MM.1S (cell line): Measurements from ENCODE around the gene NLE1.

Source experiments
- DNase-seq: peaks from one replicate; pipeline ENCODE4 v3.0.0-alpha.2; 2015
- H2AFZ ChIP-seq: fragments of 300-600 bp; sonication (generic); 2 replicates; pipeline ENCODE4 v1.6.0; 2016; ENCODE audit warnings: antibody characterized with exemption, low read length
- H3F3A ChIP-seq: fragments of 300-600 bp; sonication (generic); 2 replicates; pipeline ENCODE4 v1.6.1; 2016; ENCODE audit warnings: mild to moderate bottlenecking, antibody characterized with exemption, low read length, moderate library complexity, mixed read lengths; ENCODE audit not compliant: insufficient read depth
- H3K27ac ChIP-seq: fragments of 300-600 bp; sonication (generic); 2 replicates; pipeline ENCODE4 v1.5.1; 2016; ENCODE audit warnings: mild to moderate bottlenecking, low read length
- H3K27me3 ChIP-seq: fragments of 300-600 bp; sonication (generic); replicated peaks from 2 replicates; pipeline ENCODE4 v1.6.0; 2016; ENCODE audit warnings: low read length; ENCODE audit not compliant: insufficient read depth
- H3K36me3 ChIP-seq: fragments of 300-600 bp; sonication (generic); replicated peaks from 2 replicates; pipeline ENCODE4 v1.6.1; 2016; ENCODE audit warnings: mild to moderate bottlenecking, low read length, mixed read lengths; ENCODE audit not compliant: insufficient read depth
- H3K4me1 ChIP-seq: fragments of 300-600 bp; sonication (generic); 2 replicates; pipeline ENCODE4 v1.6.1; 2016; ENCODE audit warnings: low read length, mixed read lengths
- H3K4me2 ChIP-seq: fragments of 300-600 bp; sonication (generic); 2 replicates; pipeline ENCODE4 v1.6.0; 2016; ENCODE audit warnings: low read depth, low read length
- H3K4me3 ChIP-seq: fragments of 300-600 bp; sonication (generic); 2 replicates; pipeline ENCODE4 v1.5.1; 2016; ENCODE audit warnings: low read length, mixed read lengths
- H3K79me2 ChIP-seq: fragments of 300-600 bp; sonication (generic); 2 replicates; pipeline ENCODE4 v1.6.1; 2016; ENCODE audit warnings: mixed run types, low read length, mixed read lengths
- H3K9ac ChIP-seq: fragments of 300-600 bp; sonication (generic); 2 replicates; pipeline ENCODE4 v1.6.1; 2016; ENCODE audit warnings: low read length, mixed read lengths
- H3K9me2 ChIP-seq: fragments of 300-600 bp; sonication (generic); replicated peaks from 2 replicates; pipeline ENCODE4 v1.6.1; 2016; ENCODE audit warnings: mild to moderate bottlenecking, low read length, mixed read lengths; ENCODE audit not compliant: insufficient read depth
- H3K9me3 ChIP-seq: fragments of 300-600 bp; sonication (generic); replicated peaks from 2 replicates; pipeline ENCODE4 v1.6.1; 2016; ENCODE audit warnings: mild to moderate bottlenecking, low read length, mixed read lengths; ENCODE audit not compliant: insufficient read depth
- H4K20me1 ChIP-seq: fragments of 300-600 bp; sonication (generic); 2 replicates; pipeline ENCODE4 v1.6.1; 2016; ENCODE audit warnings: mild to moderate bottlenecking, low read length, moderate library complexity, mixed read lengths; ENCODE audit not compliant: insufficient read depth
- CTCF ChIP-seq: fragments of 300-600 bp; sonication (generic); IDR thresholded peaks from 2 replicates; pipeline ENCODE4 v1.5.1; 2016; ENCODE audit warnings: antibody characterized with exemption, low read length, mixed read lengths
- EZH2 ChIP-seq: fragments of 300-600 bp; sonication (generic); optimal IDR thresholded peaks from 2 replicates; pipeline ENCODE3; 2017; ENCODE audit warnings: low read depth, mild to moderate bottlenecking, antibody characterized with exemption, low read length, mixed read lengths
- EZH2phosphoT487 ChIP-seq: fragments of 300-600 bp; sonication (generic); IDR thresholded peaks from 2 replicates; pipeline ENCODE4 v1.6.1; 2018; ENCODE audit warnings: antibody characterized with exemption, low read length

The NLE1 gene

GRCh38 chr17:35082073-35082657 is 59.9 kb downstream of the NLE1 start:
- Histone ChIP-seq H2AFZ (no peak overlapping the region), H3K4me2 (peak overlapping the region; percentile 35; the same call in 1 of the 2 replicates), H3K36me3 (no peaks in the 10 kb centered on the region), H3K9ac (no peak overlapping the region), H3K9me2 (no peaks in the 10 kb centered on the region), H3K27me3 (no peaks in the 10 kb centered on the region), H3K4me1 (peaks cover 48% of the 10 kb centered on the region), H3F3A (peaks cover 18% of the 10 kb centered on the region), H3K27ac (peak overlapping the region; percentile 43), H3K9me3 (no peaks in the 10 kb centered on the region), H3K4me3 (no peak overlapping the region), H3K79me2 (peaks cover 91% of the 10 kb centered on the region), H4K20me1 (no peaks in the 10 kb centered on the region)
- DNase-seq = peak; percentile 68
- TF ChIP-seq EZH2 = no peak
- TF ChIP-seq CTCF = no peak
- TF ChIP-seq EZH2phosphoT487 = no peak

- H4K20me1 ChIP-seq = no peaks in the 10 kb centered on the region
- H2AFZ ChIP-seq = no peak overlapping the region
- H3K27ac ChIP-seq = peak overlapping the region; percentile 39; the same call in 1 of the 2 replicates
- peaks cover 43% of the 10 kb centered on the region for H3K4me1 ChIP-seq
- peak overlapping the region; percentile 14; the same call in 1 of the 2 replicates for H3K4me2 ChIP-seq
- H3F3A ChIP-seq = peaks cover 18% of the 10 kb centered on the region
- H3K9ac ChIP-seq = no peak overlapping the region
- no peak overlapping the region for H3K4me3 ChIP-seq
- DNase-seq = no peak
- H3K36me3 ChIP-seq = no peaks in the 10 kb centered on the region
- no peak for TF ChIP-seq EZH2phosphoT487
- no peak for TF ChIP-seq EZH2
- no peak for TF ChIP-seq CTCF
- no peaks in the 10 kb centered on the region for H3K9me3 ChIP-seq
- no peaks in the 10 kb centered on the region for H3K9me2 ChIP-seq
- H3K27me3 ChIP-seq = no peaks in the 10 kb centered on the region
- H3K79me2 ChIP-seq = peaks cover 89% of the 10 kb centered on the region
Observed at GRCh38 chr17:35081638-35082037, 60.5 kb downstream of the NLE1 start.

DNA sequence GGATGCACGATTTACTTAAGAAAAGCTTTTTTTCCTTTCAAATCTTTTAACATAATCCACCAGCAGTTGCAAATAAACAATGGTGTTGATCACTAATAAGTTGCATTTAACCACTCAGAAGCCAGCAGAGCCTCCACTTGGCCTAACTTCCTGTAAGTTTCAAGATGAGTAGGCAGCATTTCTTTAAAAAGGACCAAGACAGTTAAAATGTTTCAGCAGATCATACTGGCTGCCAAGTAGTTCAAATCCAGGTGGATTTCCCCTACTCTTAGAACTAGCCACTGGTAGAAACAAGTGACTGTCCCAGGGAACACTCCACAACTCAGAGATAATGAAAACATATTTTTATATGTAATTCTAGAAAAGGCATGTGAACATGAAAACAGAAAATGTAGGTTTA is 61.6 kb downstream of the NLE1 start:
- H3K79me2 ChIP-seq = peaks cover 80% of the 10 kb centered on the region

More for the DNA sequence above, 61.6 kb downstream of the NLE1 start:
- Histone ChIP-seq H3K9ac (no peak overlapping the region), H3K9me3 (no peaks in the 10 kb centered on the region), H3F3A (peaks cover 20% of the 10 kb centered on the region), H4K20me1 (no peaks in the 10 kb centered on the region), H3K4me1 (peaks cover 43% of the 10 kb centered on the region), H3K9me2 (no peaks in the 10 kb centered on the region), H3K27me3 (no peaks in the 10 kb centered on the region), H3K36me3 (no peaks in the 10 kb centered on the region), H3K4me2 (peak overlapping the region; percentile 14; the same call in 1 of the 2 replicates), H3K4me3 (no peak overlapping the region), H3K27ac (peak overlapping the region; percentile 39; the same call in 1 of the 2 replicates), H2AFZ (no peak overlapping the region)
- no peak for TF ChIP-seq CTCF
- no peak for TF ChIP-seq EZH2
- TF ChIP-seq EZH2phosphoT487 = no peak
- peak; percentile 67 for DNase-seq
